ENCODE results near the gene PITPNM3. TPM values are rescaled to one million over a fixed set of nuclear protein-coding genes. Genes with fewer than 3 reads are reported as not detected.

PITPNM3 gene
- total RNA-seq, 1 experiment from 2014 or later: 0.44 TPM

DNA sequence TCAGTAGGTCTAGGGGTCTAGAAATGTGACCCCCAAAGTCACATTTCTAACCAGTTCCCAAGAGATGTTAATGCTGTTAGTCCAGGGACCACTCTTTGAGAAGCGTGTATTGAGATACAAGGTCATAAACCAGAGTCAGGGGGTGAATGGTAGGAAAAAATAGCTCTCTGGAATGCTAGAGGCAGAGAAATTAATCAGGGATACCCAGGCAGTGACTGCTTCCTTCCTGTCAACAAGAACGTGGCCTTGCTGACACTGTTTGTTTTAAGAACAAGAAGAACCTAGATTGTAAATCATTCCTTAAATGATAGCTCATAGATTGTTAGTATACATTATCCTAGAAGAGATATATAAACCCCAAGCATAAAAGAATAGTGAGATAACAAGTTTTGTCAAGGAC, 43.8 kb downstream of the PITPNM3 start:
- no peak for TF ChIP-seq SIN3A (IDR thresholded peaks at IDR 0.05; ENCODE audit: borderline replicate concordance, insufficient read depth, low read depth, low read length)
- TF ChIP-seq, protein P1, sequence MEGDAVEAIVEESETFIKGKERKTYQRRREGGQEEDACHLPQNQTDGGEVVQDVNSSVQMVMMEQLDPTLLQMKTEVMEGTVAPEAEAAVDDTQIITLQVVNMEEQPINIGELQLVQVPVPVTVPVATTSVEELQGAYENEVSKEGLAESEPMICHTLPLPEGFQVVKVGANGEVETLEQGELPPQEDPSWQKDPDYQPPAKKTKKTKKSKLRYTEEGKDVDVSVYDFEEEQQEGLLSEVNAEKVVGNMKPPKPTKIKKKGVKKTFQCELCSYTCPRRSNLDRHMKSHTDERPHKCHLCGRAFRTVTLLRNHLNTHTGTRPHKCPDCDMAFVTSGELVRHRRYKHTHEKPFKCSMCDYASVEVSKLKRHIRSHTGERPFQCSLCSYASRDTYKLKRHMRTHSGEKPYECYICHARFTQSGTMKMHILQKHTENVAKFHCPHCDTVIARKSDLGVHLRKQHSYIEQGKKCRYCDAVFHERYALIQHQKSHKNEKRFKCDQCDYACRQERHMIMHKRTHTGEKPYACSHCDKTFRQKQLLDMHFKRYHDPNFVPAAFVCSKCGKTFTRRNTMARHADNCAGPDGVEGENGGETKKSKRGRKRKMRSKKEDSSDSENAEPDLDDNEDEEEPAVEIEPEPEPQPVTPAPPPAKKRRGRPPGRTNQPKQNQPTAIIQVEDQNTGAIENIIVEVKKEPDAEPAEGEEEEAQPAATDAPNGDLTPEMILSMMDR (IDR thresholded peaks at IDR 0.05): no peak
- no peak for TF ChIP-seq TCF7L2 (IDR thresholded peaks at IDR 0.05; ENCODE audit: low read depth, low read length)
- TF ChIP-seq, protein P2, sequence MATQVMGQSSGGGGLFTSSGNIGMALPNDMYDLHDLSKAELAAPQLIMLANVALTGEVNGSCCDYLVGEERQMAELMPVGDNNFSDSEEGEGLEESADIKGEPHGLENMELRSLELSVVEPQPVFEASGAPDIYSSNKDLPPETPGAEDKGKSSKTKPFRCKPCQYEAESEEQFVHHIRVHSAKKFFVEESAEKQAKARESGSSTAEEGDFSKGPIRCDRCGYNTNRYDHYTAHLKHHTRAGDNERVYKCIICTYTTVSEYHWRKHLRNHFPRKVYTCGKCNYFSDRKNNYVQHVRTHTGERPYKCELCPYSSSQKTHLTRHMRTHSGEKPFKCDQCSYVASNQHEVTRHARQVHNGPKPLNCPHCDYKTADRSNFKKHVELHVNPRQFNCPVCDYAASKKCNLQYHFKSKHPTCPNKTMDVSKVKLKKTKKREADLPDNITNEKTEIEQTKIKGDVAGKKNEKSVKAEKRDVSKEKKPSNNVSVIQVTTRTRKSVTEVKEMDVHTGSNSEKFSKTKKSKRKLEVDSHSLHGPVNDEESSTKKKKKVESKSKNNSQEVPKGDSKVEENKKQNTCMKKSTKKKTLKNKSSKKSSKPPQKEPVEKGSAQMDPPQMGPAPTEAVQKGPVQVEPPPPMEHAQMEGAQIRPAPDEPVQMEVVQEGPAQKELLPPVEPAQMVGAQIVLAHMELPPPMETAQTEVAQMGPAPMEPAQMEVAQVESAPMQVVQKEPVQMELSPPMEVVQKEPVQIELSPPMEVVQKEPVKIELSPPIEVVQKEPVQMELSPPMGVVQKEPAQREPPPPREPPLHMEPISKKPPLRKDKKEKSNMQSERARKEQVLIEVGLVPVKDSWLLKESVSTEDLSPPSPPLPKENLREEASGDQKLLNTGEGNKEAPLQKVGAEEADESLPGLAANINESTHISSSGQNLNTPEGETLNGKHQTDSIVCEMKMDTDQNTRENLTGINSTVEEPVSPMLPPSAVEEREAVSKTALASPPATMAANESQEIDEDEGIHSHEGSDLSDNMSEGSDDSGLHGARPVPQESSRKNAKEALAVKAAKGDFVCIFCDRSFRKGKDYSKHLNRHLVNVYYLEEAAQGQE (IDR thresholded peaks at IDR 0.05; ENCODE audit: insufficient read depth in 1 of 2, low read depth in 2 of 2, low read length in 1 of 2): no peak
- no peak for TF ChIP-seq POLR2AphosphoS5 (IDR thresholded peaks at IDR 0.05; ENCODE audit: low read depth, low read length)
- ChIA-PET POLR2A (no interaction called here), CTCF (no interaction called here)
- no TSS peak for BruUV-seq (replicated peaks)
- Histone ChIP-seq H3K27me3 (ENCODE audit: control insufficient read depth, insufficient read depth, low read length) (0 out of 2 replicates have a peak, but pooled peaks cover 2% of the 10 kb centered on the region), H3K9me3 (ENCODE audit: control insufficient read depth, insufficient read depth, low read depth, low read length) (no peaks in the 10 kb centered on the region), H3K4me3 (ENCODE audit: low read depth in 2 of 2, low read length in 2 of 2) (no peak overlapping the region), H3K36me3 (ENCODE audit: control insufficient read depth, insufficient read depth, low read length) (no peaks in the 10 kb centered on the region), H3K4me1 (ENCODE audit: control insufficient read depth, insufficient read depth, low read length) (no peaks in the 10 kb centered on the region), H3K27ac (ENCODE audit: low read length) (no peak overlapping the region)
- DNase-seq (ENCODE audit: low read depth, low spot score) (no peak), ATAC-seq (no peak)
- intact Hi-C loops (cut with micrococcal nuclease; ENCODE audit: unreplicated experiment): no loop called here
- in situ Hi-C loops (cut with HindIII; ENCODE audit: low pct_unique_long_range_greater_than_20kb, low sequenced_read_pairs): no loop called here

DNA sequence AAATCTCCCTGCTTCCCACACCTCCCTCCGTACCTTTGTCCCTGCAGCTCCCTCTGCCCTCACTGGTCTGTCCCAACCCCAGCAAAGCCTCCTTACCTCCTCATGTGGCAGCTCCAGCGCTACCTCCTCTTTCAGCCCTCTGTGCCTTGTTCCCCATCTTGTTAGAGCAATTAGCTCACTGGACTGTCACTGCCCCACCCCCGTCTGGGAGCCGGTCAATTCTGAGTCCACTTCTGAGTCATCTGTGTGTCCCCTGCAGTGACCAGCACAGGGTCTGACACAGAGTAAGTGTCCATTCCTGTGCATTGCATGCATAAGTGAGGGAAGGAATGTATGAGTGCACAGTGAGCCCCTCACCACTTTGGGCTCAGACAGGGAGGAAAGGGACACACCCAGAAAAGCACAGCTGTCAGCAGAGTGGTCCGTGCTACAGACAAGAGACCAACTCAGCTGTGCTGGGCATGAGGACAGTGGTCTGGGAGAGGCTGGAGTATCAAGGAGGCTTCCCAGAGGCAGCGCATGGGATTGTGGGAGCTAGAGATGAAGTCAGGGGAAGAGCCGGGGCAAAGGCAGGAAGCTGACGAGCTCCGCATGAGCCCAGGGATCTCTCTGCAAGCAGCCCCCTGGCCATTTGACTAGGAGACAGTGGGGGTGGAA, 45.9 kb downstream of the PITPNM3 start:
- CTCF ChIA-PET: no interaction called here

More for the DNA sequence above, 45.9 kb downstream of the PITPNM3 start:
- Histone ChIP-seq H3K4me3 (ENCODE audit: low read depth in 2 of 2, low read length in 2 of 2) (no peak overlapping the region), H3K36me3 (ENCODE audit: control insufficient read depth, insufficient read depth, low read length) (no peaks in the 10 kb centered on the region), H3K27me3 (ENCODE audit: control insufficient read depth, insufficient read depth, low read length) (0 out of 2 replicates have a peak, but pooled peaks cover 2% of the 10 kb centered on the region), H3K9me3 (ENCODE audit: control insufficient read depth, insufficient read depth, low read depth, low read length) (no peaks in the 10 kb centered on the region), H3K4me1 (ENCODE audit: control insufficient read depth, insufficient read depth, low read length) (no peaks in the 10 kb centered on the region; the same call in 1 of the 2 replicates), H3K27ac (ENCODE audit: low read length) (no peak overlapping the region)
- intact Hi-C loops (cut with micrococcal nuclease; ENCODE audit: unreplicated experiment): no loop called here
- in situ Hi-C loops (cut with HindIII; ENCODE audit: low pct_unique_long_range_greater_than_20kb, low sequenced_read_pairs): no loop called here
- no peak for ATAC-seq
- BruUV-seq (replicated peaks): no TSS peak
- DNase-seq (ENCODE audit: low read depth, low spot score): no peak
- no peak for TF ChIP-seq SIN3A (IDR thresholded peaks at IDR 0.05; ENCODE audit: borderline replicate concordance, insufficient read depth, low read depth, low read length)
- TF ChIP-seq, protein P1 (IDR thresholded peaks at IDR 0.05): no peak
- TF ChIP-seq, protein P2 (IDR thresholded peaks at IDR 0.05; ENCODE audit: insufficient read depth in 1 of 2, low read depth in 2 of 2, low read length in 1 of 2): no peak
- no peak for TF ChIP-seq POLR2AphosphoS5 (IDR thresholded peaks at IDR 0.05; ENCODE audit: low read depth, low read length)
- no peak for TF ChIP-seq TCF7L2 (IDR thresholded peaks at IDR 0.05; ENCODE audit: low read depth, low read length)
- POLR2A ChIA-PET: no interaction called here
